C4-2B (cell line): ENCODE results near the gene C1orf74.

Experiments used
- ZFX ChIP-seq: fragments of 450-650 bp; IDR thresholded peaks from 2 replicates; pipeline ENCODE4 v1.6.1; 2017
- TF ChIP-seq, protein P1 (sequence below): fragments of 450-650 bp; conservative IDR thresholded peaks from 2 replicates; pipeline ENCODE4 v1.5.1; 2017; ENCODE audit warnings: mild to moderate bottlenecking

DNA sequence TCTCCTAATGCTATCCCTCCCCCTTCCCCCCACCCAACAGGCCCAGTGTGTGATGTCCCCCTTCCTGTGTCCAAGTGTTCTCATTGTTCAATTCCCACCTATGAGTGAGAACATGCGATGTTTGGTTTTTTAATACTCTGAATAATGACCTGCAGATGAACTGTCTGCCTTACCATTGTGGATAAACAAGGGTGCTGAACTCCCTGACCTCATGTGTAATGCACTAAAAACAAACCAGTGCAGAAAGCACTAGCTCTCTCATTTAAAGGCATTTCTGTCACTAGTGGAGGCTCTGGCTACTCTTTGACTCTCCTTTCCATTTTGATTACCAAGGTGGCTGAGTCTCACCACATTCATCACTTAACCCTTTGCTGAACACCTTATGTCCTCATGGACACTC is 51.6 kb downstream of the C1orf74 start:
- TF ChIP-seq, protein P1, sequence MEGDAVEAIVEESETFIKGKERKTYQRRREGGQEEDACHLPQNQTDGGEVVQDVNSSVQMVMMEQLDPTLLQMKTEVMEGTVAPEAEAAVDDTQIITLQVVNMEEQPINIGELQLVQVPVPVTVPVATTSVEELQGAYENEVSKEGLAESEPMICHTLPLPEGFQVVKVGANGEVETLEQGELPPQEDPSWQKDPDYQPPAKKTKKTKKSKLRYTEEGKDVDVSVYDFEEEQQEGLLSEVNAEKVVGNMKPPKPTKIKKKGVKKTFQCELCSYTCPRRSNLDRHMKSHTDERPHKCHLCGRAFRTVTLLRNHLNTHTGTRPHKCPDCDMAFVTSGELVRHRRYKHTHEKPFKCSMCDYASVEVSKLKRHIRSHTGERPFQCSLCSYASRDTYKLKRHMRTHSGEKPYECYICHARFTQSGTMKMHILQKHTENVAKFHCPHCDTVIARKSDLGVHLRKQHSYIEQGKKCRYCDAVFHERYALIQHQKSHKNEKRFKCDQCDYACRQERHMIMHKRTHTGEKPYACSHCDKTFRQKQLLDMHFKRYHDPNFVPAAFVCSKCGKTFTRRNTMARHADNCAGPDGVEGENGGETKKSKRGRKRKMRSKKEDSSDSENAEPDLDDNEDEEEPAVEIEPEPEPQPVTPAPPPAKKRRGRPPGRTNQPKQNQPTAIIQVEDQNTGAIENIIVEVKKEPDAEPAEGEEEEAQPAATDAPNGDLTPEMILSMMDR, result no peak
- TF ChIP-seq ZFX, result no peak
